NCI-H1092 (cell line): ENCODE results near the gene KRTAP13-2.

Experiments used
- DNase-seq: peaks from one replicate; lab custom pipeline; 2025; lab: John Stamatoyannopoulos, UW

Gene KRTAP13-2

GRCh38 chr21:30372139-30372770 lies at the start of gene KRTAP13-2:
Gene KRTAP13-2 (minus strand): TSS chr21:30372271. CDS start chr21:30372213, 58 bp downstream.
- DNase-seq = no peak

GRCh38 chr21:30415993-30416392 lies 43.9 kb upstream of the KRTAP13-2 start:
- DNase-seq = no peak

- DNase-seq = peak; percentile 81
These were observed 36.9 kb upstream of the KRTAP13-2 start for GRCh38 chr21:30408782-30409494.

- DNase-seq = no peak
These were observed 23.7 kb upstream of the KRTAP13-2 start, which contains the start of gene KRTAP13-1 for GRCh38 chr21:30395731-30396130. Gene KRTAP13-1 (plus strand): TSS chr21:30396031. CDS start chr21:30396087, 56 bp downstream.

- no peak for DNase-seq
These were observed 19.5 kb upstream of the KRTAP13-2 start for GRCh38 chr21:30391492-30392025.

- DNase-seq = no peak
These were observed 10.1 kb upstream of the KRTAP13-2 start for GRCh38 chr21:30382201-30382600.

GRCh38 chr21:30355906-30356305 lies 16.2 kb downstream of the KRTAP13-2 start:
- DNase-seq = no peak

GRCh38 chr21:30354308-30355005 lies 17.6 kb downstream of the KRTAP13-2 start:
- DNase-seq = no peak

- DNase-seq = no peak
These were observed 20.5 kb downstream of the KRTAP13-2 start for GRCh38 chr21:30351534-30351933.

- no peak for DNase-seq
These were observed 22.5 kb downstream of the KRTAP13-2 start for GRCh38 chr21:30349572-30349971.

GRCh38 chr21:30348506-30348905 lies 23.6 kb downstream of the KRTAP13-2 start, which contains the start of gene KRTAP23-1:
Gene KRTAP23-1 (minus strand): TSS chr21:30348606. CDS start chr21:30348606, 0 bp downstream.
- DNase-seq = no peak

GRCh38 chr21:30345014-30345413 lies 27.1 kb downstream of the KRTAP13-2 start:
- no peak for DNase-seq

GRCh38 chr21:30340714-30341573 lies 31.1 kb downstream of the KRTAP13-2 start:
- DNase-seq = peak; percentile 33

- no peak for DNase-seq
These were observed 33.4 kb downstream of the KRTAP13-2 start for GRCh38 chr21:30338717-30339116.

GRCh38 chr21:30337772-30338171 lies 34.3 kb downstream of the KRTAP13-2 start:
- DNase-seq = no peak

- no peak for DNase-seq
These were observed 34.8 kb downstream of the KRTAP13-2 start, which contains the start of gene KRTAP27-1 for GRCh38 chr21:30337276-30337744. Gene KRTAP27-1 (minus strand): TSS chr21:30337694. CDS start chr21:30337668, 26 bp downstream.

- no peak for DNase-seq
These were observed 35.5 kb downstream of the KRTAP13-2 start for GRCh38 chr21:30336596-30336995.

- DNase-seq = no peak
These were observed 38.3 kb downstream of the KRTAP13-2 start for GRCh38 chr21:30333736-30334135.

- DNase-seq = no peak
These were observed 39.4 kb downstream of the KRTAP13-2 start for GRCh38 chr21:30332681-30333080.

GRCh38 chr21:30329203-30329875 lies 42.7 kb downstream of the KRTAP13-2 start:
- DNase-seq = no peak

- DNase-seq = no peak
These were observed 45.7 kb downstream of the KRTAP13-2 start for GRCh38 chr21:30326390-30326789.
